Ecto neural progenitor cell (in vitro differentiated cells): ENCODE measurements around the gene WDR93.
A peak's percentile ranks its signal among the peaks of the same experiment; 100 is the strongest.

ENCODE experiments used
- DNase-seq: peaks from one replicate; pipeline ENCODE4 v3.0.0-alpha.2; 2018; ENCODE audit warnings: low spot score

Gene WDR93

GRCh38 chr15:89749054-89749453 is 58.4 kb downstream of the WDR93 start:
- DNase-seq: no peak

- no peak for DNase-seq
Observed at GRCh38 chr15:89749526-89749925, 58.9 kb downstream of the WDR93 start.

DNA sequence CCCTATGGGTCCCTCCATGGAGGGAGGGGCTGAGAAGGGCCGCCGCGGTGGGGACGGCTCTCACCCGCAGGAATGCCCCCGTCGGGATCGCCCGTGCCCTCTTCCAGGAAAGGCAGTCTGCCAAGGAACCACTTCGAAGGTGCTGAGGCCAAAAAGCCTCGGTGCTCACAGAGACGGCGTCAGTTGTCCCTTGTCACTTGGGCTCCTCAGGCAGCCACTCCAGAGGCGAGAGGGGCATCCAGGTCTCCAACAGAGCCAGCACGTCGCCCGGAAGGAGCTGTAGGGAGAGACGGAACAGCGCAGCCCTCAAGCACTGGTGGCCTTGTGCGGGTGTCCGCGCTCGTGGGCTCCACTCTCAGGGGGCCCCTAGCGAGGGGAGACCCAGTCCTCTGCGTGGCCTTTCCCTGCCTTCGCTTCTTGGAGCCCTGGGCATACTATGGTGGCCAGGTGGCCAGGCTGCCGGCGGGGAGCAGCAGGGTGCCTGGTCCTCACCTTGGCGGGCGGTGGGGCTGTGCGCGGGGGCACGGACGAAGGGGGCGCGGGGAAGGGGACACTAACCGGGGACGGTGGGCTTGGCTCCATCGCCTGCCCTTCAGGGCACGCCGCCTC is 59.4 kb downstream of the WDR93 start:
- no peak for DNase-seq

- peak; percentile 97 for DNase-seq
Observed at GRCh38 chr15:89750560-89751542, 60.2 kb downstream of the WDR93 start, which contains the start of gene MESP1. MESP1 (minus strand) TSS chr15:89751249; CDS start chr15:89751231, 18 bp downstream.

DNA sequence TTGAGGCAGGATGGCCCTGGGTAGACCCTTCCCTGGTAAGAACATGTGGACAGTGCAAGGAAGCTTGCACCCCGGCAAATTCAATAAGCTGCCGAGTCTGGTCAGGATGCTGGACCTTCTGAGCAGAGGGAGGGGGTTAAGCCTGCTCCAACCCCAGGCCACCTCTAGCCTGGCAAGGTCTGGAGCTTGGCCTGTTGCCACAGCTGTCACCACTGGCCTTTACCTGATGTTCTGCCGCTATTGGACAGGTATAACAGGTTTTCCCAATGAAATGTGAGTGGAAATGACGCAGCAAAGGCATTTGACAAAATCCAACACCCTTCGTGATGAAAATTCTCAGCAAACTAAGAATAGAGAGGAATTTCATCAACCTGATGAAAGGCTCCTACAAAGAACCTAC is 61.1 kb downstream of the WDR93 start:
- DNase-seq: no peak

DNA sequence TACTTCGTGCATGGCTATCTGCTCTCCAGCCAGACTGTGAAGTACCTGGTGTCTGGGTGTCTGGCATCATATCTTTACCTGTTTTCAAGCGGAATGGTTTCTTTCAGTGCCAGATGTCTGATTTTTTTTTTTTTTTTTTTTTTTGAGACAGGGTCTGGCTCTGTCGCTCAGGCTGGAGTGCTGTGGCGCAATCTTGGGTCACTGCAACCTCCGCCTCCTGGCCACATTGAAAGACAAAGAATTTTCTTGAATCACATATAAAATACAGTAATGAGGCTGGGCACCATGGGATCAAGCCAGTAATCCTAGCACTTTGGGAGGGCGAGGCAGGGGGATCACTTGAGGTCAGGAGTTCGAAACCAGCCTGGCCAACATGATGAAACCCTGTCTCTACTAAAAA is 63.2 kb downstream of the WDR93 start:
- DNase-seq: no peak

DNA sequence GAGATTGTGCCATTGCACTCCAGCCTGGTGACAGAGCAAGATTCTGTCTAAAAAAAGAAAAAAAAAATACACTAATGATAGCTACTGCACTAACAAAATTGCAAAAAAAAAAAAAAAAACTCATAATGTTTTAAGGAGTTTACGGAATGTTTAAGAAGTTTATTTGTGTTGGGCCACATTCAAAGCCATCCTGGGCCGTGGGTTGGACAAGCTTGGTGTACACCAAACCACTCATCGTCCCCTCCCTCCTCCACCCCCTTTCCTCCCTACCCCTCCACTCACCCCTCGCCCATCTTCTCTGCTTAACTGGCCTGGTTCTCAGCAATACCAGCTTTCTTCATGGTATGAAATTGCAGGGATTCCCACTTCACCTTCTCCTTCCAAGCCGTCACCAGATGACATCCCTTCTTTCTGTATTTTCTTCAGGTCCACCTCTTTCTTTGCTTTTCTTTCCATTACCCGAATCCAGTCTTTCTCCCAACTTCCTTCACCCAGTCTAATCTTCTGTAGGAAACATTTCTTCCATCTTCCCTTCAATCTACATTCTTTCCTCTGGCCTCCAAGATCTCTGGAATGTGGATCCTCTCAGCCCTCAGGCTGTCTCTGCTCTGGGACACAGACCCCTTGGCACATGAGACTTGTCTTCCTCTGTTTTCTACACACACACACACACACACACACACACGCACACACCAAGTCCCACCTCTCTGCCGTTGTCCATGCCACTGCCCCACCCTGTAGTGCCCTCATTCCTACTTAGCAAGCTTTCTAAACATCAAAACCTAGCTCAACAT is 63.9 kb downstream of the WDR93 start:
- DNase-seq: no peak

- DNase-seq: no peak
Observed at GRCh38 chr15:89755701-89756100, 65.1 kb downstream of the WDR93 start.

DNA sequence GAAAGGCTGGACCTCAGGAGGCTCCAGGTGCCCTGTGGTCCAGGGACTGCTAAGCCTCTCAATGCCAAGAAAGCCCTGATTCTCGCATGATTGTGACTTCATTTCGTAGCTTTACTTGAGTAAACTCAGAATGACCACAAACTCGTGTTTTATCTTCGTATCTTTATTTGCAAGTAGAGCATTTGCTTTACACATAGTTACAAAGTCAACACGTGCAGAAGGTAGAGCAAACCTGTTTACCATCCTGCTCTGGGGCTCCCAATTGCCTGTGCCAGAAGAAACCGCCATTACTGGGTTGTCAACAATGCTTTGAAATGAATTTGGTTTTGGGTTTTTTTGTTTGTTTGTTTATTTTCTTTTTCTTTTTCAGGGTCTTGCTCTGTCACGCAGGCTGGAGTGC is 66.3 kb downstream of the WDR93 start:
- DNase-seq: no peak

DNA sequence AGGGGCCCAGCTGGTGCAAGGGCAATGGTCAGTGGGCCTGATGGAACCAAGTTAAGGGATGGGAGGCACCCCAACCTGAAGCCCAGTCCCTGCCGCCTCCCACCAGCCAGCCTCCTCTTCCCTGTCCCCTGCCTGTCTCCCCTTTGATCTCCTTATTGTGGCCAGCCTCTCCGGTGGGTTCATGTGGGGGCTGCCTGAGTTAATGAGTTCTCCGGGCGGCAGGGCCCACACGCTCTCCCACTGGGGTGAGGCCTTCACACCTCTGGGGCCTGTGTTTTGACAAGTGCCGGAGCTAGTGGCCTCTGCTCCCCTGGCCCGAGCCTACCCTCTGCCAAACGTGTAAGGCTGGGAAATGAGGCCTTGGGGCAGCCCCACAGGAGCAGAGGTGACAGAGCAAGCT is 67.7 kb downstream of the WDR93 start:
- no peak for DNase-seq

- DNase-seq: no peak
Observed at GRCh38 chr15:89758981-89759380, 68.4 kb downstream of the WDR93 start.

DNA sequence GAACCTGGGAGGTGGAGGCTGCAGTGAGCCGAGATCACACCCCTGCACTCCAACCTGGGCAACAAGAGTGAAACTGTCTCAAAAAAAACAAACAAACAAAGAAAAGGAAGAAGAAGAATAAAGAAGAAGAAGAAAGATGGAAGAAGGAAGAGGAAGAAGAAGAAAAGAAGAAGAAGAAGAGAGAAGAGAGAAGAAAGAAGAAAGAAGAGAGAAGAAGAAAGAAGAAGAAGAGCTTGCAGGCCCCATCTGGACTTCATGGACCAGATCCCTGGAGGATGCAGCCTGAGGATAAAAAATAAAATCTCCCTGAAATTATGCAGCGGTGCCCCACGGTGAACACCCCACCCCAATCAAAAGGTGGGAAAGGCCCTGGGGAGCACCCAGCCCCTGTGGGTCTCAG is 69.2 kb downstream of the WDR93 start:
- no peak for DNase-seq

DNA sequence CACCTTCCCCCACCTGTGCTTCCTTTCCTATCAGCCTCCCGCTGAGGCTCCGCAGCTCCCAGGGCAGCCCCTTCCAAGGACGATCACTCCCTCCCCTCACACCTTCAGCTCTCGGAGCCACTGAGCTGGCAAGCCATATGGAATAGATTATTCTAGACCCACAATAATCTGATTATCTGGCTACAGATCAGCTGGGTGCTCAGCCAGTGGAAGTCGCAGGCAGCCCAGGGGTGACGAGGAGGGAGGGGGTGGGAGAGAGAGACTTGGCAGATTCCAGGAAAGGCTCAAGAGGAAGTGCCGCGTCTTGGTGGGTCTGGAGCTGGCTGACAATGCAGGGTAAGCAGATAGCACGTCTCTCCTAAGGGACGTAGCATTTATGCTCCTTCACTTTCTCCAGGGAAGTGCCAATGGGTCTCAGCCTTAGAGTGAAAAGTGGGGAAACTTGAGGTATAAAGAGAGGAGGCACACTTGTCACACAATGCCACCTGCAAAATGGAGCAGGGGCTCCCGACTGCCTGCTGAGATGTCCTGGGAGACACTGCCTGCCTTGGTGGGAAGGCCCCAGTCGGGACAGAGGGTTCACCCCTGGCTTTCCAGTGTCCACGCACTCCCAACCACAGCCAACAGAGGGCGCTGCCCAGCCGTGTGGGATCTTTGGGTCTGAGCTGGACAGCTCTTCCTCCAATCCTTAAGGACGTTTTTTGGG is 69.8 kb downstream of the WDR93 start:
- DNase-seq: peak; percentile 93

DNA sequence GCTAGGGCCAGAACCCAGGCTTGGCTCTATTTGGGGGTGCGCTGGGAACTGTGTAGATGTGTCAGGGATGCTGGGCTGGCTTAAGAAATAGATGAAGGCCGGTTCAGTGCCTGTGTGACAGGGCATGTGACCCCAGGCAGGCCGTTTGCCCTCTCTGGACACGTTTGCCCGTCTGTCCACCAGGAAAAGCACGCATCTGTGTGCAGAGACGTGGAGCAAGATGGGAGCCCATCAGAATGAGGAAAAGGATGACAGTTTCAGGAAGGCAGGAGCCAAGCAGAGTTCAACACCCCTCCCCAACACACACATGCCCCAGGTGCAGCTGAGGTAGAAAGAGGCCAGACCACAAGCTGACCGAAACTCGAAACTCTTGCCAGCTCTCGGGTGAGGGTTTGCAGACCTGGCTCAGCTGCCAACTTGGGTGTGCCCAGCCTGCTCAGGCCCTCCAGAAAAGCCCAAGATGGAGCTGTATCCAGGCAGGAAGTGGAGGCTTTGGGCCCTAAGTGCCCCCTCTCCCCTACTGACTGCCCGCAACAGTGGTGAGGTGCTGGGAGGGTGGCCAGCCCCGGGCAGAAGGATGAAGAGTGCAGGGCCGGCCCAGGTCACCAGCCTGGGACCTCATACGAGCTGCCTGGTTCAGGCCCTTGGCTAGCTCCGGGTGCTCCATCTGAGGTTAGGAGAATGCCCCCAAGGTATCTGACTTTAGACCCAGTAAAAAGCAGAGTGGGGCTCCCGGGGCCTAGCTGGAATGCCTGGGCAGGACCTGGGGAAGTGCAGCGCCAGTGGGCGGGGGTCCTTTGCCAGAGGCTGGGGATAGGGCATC is 70.6 kb downstream of the WDR93 start:
- DNase-seq: no peak

DNA sequence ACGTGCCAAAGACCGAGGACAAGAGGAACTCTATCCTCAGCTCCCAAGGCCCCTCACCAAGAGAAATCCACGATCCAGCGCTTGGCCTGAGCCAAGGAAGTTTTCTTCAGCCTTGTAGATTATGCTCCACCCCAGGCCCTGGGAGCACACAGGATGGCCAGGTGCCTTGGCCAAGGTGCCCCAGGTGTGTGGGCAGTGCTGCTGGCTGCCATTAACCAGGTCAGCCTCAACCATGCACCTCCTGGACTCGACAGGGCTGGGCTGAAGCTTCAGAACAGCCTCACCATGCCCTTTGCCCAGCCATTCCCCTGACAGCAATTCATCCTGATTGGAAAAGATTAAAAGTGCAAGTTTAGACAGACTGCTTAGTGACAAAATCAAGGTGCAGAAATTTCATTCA is 71.3 kb downstream of the WDR93 start:
- DNase-seq: no peak

DNA sequence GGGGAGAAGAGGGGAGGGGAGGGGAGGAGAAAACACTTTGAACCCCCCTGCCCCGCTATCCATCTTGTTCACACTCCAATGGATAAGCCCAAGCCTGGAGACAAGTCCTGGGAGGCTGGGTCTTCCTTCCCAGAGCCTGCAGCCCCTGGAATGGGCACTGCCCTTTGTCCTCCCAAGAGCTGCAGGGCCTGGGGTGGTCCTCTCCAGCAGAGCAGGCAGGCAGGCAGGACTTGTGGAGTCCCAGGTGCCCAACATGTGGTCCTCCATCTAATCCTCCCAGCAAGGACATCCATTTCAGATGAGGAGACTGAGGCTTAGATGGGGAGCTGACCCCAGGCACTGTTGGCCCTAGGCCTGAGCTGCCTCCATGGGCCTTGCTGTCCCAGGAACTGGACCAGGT is 75.1 kb downstream of the WDR93 start:
- no peak for DNase-seq

DNA sequence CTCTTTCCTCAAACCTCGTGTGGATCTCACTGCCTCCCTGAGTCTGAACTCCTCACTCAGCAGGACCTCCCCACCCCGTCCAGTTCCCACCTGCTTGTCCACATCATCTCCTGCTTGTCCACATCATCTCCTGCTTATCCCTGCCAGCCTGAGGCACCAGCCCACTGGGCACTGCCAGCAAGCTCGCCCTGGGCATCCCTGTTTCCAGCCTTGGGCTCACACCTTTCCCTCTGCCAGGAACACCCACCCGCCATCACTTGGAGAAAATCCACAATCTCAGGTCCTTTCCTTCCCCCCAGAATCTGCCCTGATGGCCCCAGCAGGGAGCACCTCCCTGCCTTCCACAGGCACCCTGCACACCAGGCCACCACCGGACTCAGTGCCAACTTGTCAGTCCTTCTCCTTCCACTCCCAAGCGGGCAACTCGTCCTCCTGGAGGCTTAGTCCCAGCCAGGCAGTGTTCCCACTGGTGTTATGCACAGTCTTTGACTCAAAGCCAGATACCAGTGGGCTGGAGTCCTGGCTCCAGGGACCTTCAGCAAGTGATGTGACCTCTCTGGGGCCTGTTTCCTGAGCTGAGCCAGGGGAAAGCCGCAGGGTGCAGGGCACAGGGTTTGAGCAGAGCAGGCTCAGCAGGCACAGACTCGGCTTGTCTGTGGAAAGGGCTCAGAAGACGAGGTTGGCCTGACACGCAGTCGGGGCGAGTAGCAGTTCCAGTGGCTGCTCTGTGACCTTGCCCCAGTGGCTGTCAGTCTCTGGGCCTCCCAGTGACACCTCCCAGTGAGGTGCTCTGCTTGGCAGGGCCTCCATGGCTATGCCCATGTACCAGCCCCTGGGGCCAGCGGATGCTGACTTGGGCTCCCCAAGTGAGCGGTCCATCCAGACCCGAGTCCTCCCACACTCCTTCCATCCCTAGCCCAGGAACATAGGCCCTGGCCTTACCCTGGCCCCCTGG is 76.0 kb downstream of the WDR93 start:
- no peak for DNase-seq

DNA sequence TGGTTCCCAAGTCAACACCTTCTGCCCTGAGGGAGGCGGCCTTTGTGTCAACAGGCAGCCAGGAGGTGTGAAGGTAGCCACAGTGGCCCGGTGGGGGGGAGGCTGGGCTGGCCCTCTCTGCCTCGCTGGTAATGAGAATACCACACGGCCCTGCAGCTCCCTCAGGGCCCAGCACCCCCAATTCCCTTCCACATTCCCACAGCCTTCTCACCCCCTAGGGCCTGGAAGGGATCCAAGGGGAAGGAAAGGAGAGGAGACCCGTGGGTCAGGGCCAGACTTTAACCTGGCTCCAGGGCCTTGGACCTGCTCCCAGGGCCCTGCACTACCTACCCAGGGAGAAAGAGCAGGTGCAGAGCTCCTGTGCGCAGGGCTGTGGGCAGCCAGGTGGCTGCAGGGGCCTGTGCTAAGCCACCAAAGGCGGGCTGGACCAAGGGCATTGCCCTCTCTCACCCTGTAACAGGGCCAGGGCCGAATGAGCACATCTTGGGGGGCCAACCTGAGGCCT is 76.9 kb downstream of the WDR93 start:
- no peak for DNase-seq

GRCh38 chr15:89768071-89768500 is 77.5 kb downstream of the WDR93 start:
- no peak for DNase-seq

DNA sequence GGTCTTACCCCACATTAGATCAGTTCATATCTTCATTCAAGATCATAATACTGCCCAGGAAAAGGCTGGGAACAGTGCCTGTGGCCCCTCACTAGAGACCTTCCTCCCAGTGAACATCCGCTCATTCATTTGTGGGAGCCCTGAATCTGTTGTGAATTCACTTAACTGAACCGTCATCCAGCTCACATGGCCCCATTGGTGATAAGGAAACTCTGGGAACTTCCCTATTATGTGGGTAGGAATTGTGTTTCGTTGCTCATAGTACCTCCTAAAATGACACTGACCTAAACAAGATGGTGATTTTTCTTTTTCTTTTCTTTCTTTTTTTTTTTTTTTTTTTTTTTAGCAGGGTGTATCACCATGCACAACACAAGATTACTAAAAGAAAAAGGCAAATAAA is 78.8 kb downstream of the WDR93 start:
- DNase-seq: no peak
